ENCODE data around the gene DRGX.

Gene DRGX

DNA sequence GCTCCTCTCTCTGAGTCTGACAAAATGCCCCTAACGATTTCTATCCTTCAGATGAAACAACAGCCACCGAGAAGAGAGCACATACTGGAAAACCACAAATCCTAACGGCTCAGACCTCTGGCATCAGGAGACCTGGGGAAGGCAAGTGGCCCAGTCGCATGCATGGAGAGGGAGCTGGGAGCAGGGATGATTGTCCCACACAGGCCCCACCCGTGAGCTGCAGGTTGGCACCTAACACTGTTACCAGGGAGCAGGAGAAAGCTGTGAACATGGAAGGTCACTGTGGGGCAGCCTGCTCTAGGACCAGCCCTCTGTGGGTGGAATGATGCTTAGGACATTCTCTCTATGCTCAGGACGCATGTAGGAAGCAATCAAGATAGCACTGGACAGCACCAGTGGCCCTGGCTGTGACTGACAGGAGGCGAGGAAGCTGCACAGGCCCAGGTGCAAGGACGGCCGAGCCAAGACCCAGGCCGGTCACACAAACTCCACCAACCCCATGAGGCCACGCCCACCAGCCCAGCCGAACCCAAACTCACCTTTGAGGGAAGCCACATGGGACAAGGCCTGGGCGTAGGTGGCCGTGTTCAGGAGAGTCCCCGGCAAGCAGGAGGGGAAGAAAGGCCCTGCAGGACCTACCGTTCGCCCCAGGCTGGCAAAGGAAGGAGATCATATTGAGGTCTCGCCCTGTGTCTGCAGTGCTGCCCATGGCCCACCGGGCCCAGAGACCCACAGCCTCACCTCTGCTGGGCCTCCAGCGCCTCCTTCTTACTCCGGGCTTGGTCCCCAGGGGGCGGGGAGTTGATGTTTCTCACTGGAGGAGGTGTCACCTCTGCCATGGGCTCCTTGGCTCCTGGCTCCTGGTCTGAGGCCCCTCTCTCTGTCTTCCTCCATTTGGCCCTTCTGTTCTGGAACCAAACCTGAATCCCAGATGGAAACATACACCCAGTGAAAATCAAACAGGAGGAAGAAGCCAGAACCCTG lies 9.7 kb downstream of the DRGX start (continued):
- TF ChIP-seq, protein P1, sequence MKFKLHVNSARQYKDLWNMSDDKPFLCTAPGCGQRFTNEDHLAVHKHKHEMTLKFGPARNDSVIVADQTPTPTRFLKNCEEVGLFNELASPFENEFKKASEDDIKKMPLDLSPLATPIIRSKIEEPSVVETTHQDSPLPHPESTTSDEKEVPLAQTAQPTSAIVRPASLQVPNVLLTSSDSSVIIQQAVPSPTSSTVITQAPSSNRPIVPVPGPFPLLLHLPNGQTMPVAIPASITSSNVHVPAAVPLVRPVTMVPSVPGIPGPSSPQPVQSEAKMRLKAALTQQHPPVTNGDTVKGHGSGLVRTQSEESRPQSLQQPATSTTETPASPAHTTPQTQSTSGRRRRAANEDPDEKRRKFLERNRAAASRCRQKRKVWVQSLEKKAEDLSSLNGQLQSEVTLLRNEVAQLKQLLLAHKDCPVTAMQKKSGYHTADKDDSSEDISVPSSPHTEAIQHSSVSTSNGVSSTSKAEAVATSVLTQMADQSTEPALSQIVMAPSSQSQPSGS (tag by site-specific recombination; IDR thresholded peaks at IDR 0.05; ENCODE audit: low read depth), result no peak
- TF ChIP-seq ZNF404 (tag by site-specific recombination; IDR thresholded peaks at IDR 0.05), result no peak
- TF ChIP-seq ZNF521 (tag by site-specific recombination; IDR thresholded peaks at IDR 0.05), result no peak
- TF ChIP-seq ZFHX2 (tag by site-specific recombination; conservative IDR thresholded peaks at IDR 0.05), result no peak
- no peak for TF ChIP-seq MEIS1 (CRISPR knock-in tag; IDR thresholded peaks at IDR 0.05; ENCODE audit: borderline replicate concordance)
- TF ChIP-seq ZNF544 (tag by site-specific recombination; IDR thresholded peaks at IDR 0.05), result no peak

DNA sequence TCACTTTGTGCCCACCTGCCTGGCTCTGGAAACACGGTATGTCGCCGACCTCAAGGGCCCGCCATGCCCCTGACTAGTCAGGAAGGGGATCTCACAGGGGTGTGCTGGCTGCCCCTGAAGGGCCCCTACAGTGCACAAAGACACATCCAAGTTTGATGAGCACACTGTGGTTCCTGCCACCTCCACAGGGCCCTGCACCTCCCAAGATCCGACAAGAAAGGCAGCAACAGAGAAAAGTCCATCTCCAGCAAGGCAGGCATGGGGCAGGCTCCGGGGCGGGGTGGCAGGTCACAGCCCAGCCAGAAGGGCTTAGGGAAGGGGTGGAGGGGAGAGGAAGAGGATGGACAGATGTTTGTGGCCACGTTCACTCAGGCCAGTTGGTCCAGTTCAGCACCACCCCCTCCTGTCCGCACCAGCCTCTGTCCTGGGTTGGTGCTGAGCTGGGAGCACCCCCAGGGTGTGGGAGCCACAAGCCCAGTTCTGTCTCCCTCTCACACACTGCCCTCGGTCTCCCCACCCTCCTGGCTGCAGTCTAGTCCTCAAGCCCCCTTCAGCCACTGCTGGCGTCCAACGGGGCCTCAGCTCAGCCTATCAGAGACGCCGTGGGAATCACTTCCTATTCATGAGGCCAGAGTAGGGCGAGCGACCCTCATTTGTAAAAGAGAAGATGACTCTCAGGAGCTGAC lies 11.5 kb downstream of the DRGX start:
- no peak for TF ChIP-seq ZXDB (tag by site-specific recombination; IDR thresholded peaks at IDR 0.05)
- no peak for TF ChIP-seq FEZF1 (tag by site-specific recombination; IDR thresholded peaks at IDR 0.05)
- no peak for TF ChIP-seq ZNF654 (tag by site-specific recombination; IDR thresholded peaks at IDR 0.05; ENCODE audit: low read depth)
- TF ChIP-seq ZNF114 (tag by site-specific recombination; IDR thresholded peaks at IDR 0.05), result no peak
- TF ChIP-seq, protein P2, sequence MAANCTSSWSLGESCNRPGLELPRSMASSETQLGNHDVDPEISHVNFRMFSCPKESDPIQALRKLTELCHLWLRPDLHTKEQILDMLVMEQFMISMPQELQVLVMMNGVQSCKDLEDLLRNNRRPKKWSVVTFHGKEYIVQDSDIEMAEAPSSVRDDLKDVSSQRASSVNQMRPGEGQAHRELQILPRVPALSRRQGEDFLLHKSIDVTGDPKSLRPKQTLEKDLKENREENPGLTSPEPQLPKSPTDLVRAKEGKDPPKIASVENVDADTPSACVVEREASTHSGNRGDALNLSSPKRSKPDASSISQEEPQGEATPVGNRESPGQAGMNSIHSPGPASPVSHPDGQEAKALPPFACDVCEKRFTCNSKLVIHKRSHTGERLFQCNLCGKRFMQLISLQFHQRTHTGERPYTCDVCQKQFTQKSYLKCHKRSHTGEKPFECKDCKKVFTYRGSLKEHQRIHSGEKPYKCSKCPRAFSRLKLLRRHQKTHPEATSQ (tag by site-specific recombination; IDR thresholded peaks at IDR 0.05), result no peak
- TF ChIP-seq ZNF571 (tag by site-specific recombination; IDR thresholded peaks at IDR 0.05), result no peak
- TF ChIP-seq, protein P3, sequence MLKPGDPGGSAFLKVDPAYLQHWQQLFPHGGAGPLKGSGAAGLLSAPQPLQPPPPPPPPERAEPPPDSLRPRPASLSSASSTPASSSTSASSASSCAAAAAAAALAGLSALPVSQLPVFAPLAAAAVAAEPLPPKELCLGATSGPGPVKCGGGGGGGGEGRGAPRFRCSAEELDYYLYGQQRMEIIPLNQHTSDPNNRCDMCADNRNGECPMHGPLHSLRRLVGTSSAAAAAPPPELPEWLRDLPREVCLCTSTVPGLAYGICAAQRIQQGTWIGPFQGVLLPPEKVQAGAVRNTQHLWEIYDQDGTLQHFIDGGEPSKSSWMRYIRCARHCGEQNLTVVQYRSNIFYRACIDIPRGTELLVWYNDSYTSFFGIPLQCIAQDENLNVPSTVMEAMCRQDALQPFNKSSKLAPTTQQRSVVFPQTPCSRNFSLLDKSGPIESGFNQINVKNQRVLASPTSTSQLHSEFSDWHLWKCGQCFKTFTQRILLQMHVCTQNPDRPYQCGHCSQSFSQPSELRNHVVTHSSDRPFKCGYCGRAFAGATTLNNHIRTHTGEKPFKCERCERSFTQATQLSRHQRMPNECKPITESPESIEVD (tag by site-specific recombination; IDR thresholded peaks at IDR 0.05), result no peak
- no peak for TF ChIP-seq IKZF3 (tag by site-specific recombination; IDR thresholded peaks at IDR 0.05)
- TF ChIP-seq ZNF529 (tag by site-specific recombination; IDR thresholded peaks at IDR 0.05; ENCODE audit: insufficient replicate concordance), result no peak
- TF ChIP-seq KLF10 (tag by site-specific recombination; IDR thresholded peaks at IDR 0.05), result no peak
- TF ChIP-seq ZSCAN23 (tag by site-specific recombination; IDR thresholded peaks at IDR 0.05), result no peak
- no peak for TF ChIP-seq BCL11B (tag by site-specific recombination; IDR thresholded peaks at IDR 0.05; ENCODE audit: low read depth)
- TF ChIP-seq ZNF157 (tag by site-specific recombination; IDR thresholded peaks at IDR 0.05), result no peak
- TF ChIP-seq ZNF426 (tag by site-specific recombination; IDR thresholded peaks at IDR 0.05), result no peak
- ChIA-PET CTCF (no interaction called here), POLR2A (no interaction called here)
- Histone ChIP-seq H3K4me1 (ENCODE audit: control insufficient read depth, insufficient read depth, low read length) (no peaks in the 10 kb centered on the region), H3K36me3 (ENCODE audit: control insufficient read depth in 2 of 2, insufficient read depth in 1 of 2, low read length in 2 of 2) (no peaks in the 10 kb centered on the region), H3K27ac (ENCODE audit: extremely low read depth, low read depth, low read length) (no peak overlapping the region), H3K4me3 (ENCODE audit: low read depth, low read length) (no peak overlapping the region), H3K9me3 (ENCODE audit: control insufficient read depth, insufficient read depth, low read depth, low read length) (no peaks in the 10 kb centered on the region)

Measured in HEK293 (cell line).